Right lobe of liver (tissue), 6 donors: ENCODE measurements around the gene TANGO2. TPM values are rescaled to one million over a fixed set of nuclear protein-coding genes. Genes with fewer than 3 reads are reported as not detected.

Experiments used
- ATAC-seq, 4 donors: fragments of 200-7000 bp; cut with Tn5 transposase; one replicate each; pipeline ENCODE4 v1.9.1; 2020; ENCODE audit warnings: mild to moderate bottlenecking in 4 of 4, moderate library complexity in 4 of 4
- DNase-seq, 3 donors: peaks; one replicate each; pipeline ENCODE4 v3.0.0-alpha.2; 2020
- H3K27ac ChIP-seq, 3 donors: fragments of 200-600 bp; one replicate each; pipeline ENCODE4 v1.8.0; 2022
- H3K27me3 ChIP-seq, 2 donors: fragments of 200-600 bp; one replicate each; pipeline ENCODE4 v1.8.0; 2022
- H3K36me3 ChIP-seq, 4 donors: fragments of 200-600 bp; sonication (generic) in 1 of 4; one replicate each; pipeline versions ENCODE4 v1.5.1 to v1.8.0; 2017 to 2022; ENCODE audit warnings: control low read depth in 1 of 4
- H3K4me1 ChIP-seq, 4 donors: fragments of 200-600 bp; sonication (generic) in 1 of 4; one replicate each; pipeline versions ENCODE4 v1.5.1 to v1.8.0; 2017 to 2022; ENCODE audit warnings: control low read depth in 1 of 4
- H3K4me3 ChIP-seq, 3 donors: fragments of 200-600 bp; one replicate each; pipeline ENCODE4 v1.8.0; 2022
- H3K9me3 ChIP-seq, 4 donors: fragments of 200-600 bp; sonication (generic) in 1 of 4; one replicate each; pipeline versions ENCODE4 v1.5.1 to v1.8.0; 2017 to 2022; ENCODE audit warnings: control low read depth in 1 of 4
- POLR2A ChIP-seq: fragments of 450-650 bp; IDR thresholded peaks from one replicate; pipeline ENCODE4 v1.6.1; 2017; ENCODE audit warnings: antibody characterized with exemption, mild to moderate bottlenecking
- WGBS: methylation state at CpG from one replicate; pipeline ENCODE4 v1.1.6; 2018; ENCODE audit warnings: low coverage, low lambda C conversion rate; ENCODE audit not compliant: insufficient coverage; ENCODE audit errors: missing lambda C conversion rate; 5-methylcytosine and 5-hydroxymethylcytosine counted together
- intact Hi-C, 2 donors: fragments of 100-400 bp; cut with DNase I; formaldehyde crosslinking; loops; one replicate each; pipeline versions ENCODE4 v1.11.2 to v1.14.1; 2022
- total RNA-seq, 6 experiments: library from RNA; depleted of rRNA in 2 of 6; stranded (reverse); fragments of >200 nt in 2 of 6; fragmentation: NEBNext Ultra II Directional in 3 of 6; extraction: Animal tissue kit (Norgen Biotek cat#: 25700) in 3 of 6; gene quantifications; one replicate each; pipeline versions ENCODE4 v1.1.0 to v1.2.4, GENCODE V29; 2016 to 2023
- TF ChIP-seq, protein P1 (sequence below), 4 donors: fragments of 200-600 bp in 3 of 4; fragments of 450-650 bp in 1 of 4; IDR thresholded peaks; one replicate each; pipeline versions ENCODE4 v1.5.1 to v1.8.0; 2016 to 2022; ENCODE audit warnings: antibody characterized with exemption in 4 of 4, mild to moderate bottlenecking in 2 of 4
- donor health status: DM: no; HTN: yes; CAD: no.
- donor health status: DM: no; HTN: no; CAD: no.
- donor health status: DM: no; HTN: no; CAD: no.
- donor health status: DM: no; HTN: yes; CAD: no.
- donor health status: DM: no; HTN: yes; CAD: no.

The TANGO2 gene
- total RNA-seq, 6 experiments from 2014 or later, result 11.0 to 27.0 (median 15.5) TPM

DNA sequence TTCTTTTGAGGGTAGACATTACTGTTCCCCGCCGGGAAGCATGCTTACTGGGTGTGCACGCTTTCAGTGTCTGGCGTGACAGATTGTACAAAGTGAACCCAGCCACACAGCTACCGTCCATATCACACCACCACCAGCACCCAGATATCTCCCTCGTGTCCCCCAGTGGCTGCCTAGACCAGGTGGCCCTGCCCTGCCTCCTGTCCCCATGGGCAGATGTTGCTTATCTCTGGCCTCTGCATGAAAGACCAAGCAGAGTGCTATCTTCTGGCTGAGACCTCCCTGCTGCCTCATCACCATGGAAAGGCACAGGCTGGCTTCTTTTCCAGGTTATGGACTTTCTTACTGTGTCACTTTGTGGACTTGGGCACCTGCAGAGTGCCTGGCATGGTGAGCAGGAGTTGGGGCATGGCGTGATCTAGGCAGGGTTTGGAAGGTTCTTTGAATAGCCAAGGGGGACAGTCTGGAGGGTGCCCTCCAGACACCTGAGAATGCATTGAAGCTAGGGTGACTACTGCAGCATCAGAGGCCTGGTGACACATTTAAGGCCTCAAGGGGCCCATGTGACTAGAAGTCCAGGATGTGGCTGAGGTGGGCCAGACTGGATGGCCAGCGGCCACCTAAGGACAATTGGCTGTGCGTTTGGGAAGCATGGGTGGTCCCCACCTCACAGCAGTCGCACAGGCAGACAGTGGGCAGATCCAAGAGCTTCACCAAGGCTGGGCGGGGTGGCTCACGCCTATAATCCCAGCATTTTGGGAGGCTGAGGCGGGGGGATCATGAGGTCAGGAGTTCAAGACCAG lies 4.7 kb downstream of the TANGO2 start:
- Histone ChIP-seq H3K4me1 (peaks cover 0 to 13% (median 0%) of the 10 kb centered on the region in 4 donors), H3K27me3 (no peaks in the 10 kb centered on the region), H3K4me3 (no peak overlapping the region), H3K27ac (no peak overlapping the region), H3K36me3 (peaks cover 0 to 3% (median 0%) of the 10 kb centered on the region in 4 donors), H3K9me3 (no peaks in the 10 kb centered on the region)
- intact Hi-C loops, result loop anchor here in 1 of 2 donors (10.0 kb wide), 1 partner anchor 51 kb away; no protein-coding TSS in a partner anchor
- DNase-seq, result peak in 1 of 3 donors; percentile 44
- no peak for ATAC-seq
- WGBS, result 100% methylated on average over 6 of the region's 13 CpGs
- TF ChIP-seq, protein P1, sequence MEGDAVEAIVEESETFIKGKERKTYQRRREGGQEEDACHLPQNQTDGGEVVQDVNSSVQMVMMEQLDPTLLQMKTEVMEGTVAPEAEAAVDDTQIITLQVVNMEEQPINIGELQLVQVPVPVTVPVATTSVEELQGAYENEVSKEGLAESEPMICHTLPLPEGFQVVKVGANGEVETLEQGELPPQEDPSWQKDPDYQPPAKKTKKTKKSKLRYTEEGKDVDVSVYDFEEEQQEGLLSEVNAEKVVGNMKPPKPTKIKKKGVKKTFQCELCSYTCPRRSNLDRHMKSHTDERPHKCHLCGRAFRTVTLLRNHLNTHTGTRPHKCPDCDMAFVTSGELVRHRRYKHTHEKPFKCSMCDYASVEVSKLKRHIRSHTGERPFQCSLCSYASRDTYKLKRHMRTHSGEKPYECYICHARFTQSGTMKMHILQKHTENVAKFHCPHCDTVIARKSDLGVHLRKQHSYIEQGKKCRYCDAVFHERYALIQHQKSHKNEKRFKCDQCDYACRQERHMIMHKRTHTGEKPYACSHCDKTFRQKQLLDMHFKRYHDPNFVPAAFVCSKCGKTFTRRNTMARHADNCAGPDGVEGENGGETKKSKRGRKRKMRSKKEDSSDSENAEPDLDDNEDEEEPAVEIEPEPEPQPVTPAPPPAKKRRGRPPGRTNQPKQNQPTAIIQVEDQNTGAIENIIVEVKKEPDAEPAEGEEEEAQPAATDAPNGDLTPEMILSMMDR (IDR thresholded peaks at IDR 0.05), result no peak
- TF ChIP-seq POLR2A, result no peak

DNA sequence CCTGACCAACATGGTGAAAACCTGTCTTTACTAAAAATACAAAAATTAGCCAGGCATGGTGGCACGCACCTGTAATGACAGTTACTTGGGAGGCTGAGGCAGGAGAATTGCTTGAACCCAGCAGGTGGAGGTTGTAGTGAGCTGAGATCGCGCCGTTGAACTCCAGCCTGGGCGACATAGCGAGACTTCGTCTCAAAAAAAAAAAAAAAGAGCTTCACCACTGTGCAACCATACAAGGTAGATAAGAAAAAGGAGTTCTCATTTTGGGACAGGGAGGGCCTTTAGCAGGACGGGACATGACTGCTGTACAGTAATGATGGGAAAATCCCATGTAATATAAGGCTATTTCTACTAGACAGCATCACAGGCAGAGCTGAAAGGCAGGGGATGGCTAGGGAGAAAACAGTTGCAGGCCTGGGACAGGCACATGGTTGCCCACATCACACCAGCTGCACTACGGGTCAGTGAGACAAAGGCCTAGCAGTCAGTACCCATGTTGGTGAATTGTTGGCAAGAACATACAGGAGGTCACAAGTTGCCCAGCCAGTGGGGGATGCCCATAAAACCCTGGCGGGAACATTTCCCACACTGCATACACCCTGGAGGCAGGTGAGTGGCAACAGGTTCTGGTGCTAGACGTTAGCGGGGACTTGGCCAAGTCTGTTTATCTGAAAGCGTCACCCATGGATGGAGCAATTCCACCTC lies 5.4 kb downstream of the TANGO2 start:
- WGBS, result 81% methylated on average over 12 of the region's 13 CpGs
- intact Hi-C loops, result loop anchor here in 1 of 2 donors (10.0 kb wide), 1 partner anchor 52 kb away; no protein-coding TSS in a partner anchor

DNA sequence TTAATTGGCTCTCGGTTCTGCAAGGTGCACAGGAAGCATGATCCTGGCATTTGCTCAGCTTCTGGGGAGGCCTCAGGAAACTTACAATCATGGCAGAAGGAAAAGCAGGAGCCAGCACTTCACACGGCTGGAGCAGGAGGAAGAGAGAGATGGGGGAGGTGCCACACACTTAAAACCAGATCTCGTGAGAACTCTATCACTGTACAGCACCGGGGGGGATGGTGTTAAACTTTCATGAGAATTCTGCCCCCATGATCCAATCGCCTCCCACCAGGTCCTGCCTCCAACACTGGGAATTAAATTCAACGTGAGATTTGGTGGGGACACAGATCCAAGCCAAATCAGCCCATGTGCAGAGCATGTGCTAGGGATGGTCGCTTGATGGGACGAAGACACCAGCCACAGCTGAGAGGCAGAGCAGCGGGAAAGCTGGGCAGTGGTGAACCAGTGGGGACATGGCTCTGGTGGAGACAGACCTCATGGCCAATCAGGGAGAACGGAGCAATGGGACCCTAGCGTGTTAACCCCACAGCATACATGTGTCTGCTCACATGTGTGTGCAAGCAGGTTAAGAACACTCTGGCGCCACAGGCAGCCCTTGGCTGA lies 6.2 kb downstream of the TANGO2 start:
- no peak overlapping the region for H3K27ac ChIP-seq
- no peak overlapping the region for H3K4me3 ChIP-seq
- DNase-seq (peak in 1 of 3 donors; percentile 42), ATAC-seq (no peak)
- 77% methylated on average over 5 of the region's 12 CpGs for WGBS
- TF ChIP-seq POLR2A, result no peak
- TF ChIP-seq, protein P1 (IDR thresholded peaks at IDR 0.05), result no peak
- intact Hi-C loops, result loop anchor here in 1 of 2 donors (10.0 kb wide), 1 partner anchor 52 kb away; no protein-coding TSS in a partner anchor
- peaks cover 0 to 8% (median 0%) of the 10 kb centered on the region in 4 donors for H3K4me1 ChIP-seq
- H3K9me3 ChIP-seq, result no peaks in the 10 kb centered on the region
- H3K36me3 ChIP-seq, result peaks cover 0 to 3% (median 0%) of the 10 kb centered on the region in 4 donors
- no peaks in the 10 kb centered on the region for H3K27me3 ChIP-seq

More for the DNA sequence above, 5.4 kb downstream of the TANGO2 start:
- peak in 1 of 3 donors; percentile 46 for DNase-seq
- ATAC-seq, result peak in 2 of 4 donors; percentile 4 to 6
- Histone ChIP-seq H3K4me3 (no peak overlapping the region), H3K9me3 (no peaks in the 10 kb centered on the region), H3K27me3 (no peaks in the 10 kb centered on the region), H3K36me3 (peaks cover 0 to 3% (median 0%) of the 10 kb centered on the region in 4 donors), H3K27ac (peak overlapping the region in 1 of 3 donors; percentile 18), H3K4me1 (peaks cover 0 to 13% (median 0%) of the 10 kb centered on the region in 4 donors)
- TF ChIP-seq POLR2A, result no peak
- TF ChIP-seq, protein P1 (IDR thresholded peaks at IDR 0.05), result no peak
